Upper lobe of left lung (tissue), 6 donors: Measurements from ENCODE around the gene MICAL2. TPM values are rescaled to one million over a fixed set of nuclear protein-coding genes. Genes with fewer than 3 reads are reported as not detected.
A peak's percentile ranks its signal among the peaks of the same experiment; 100 is the strongest.

Experiments
- ATAC-seq, 2 donors: fragments of 200-7000 bp; cut with Tn5 transposase; one replicate each; pipeline ENCODE4 v1.9.1; 2022; ENCODE audit warnings: mild to moderate bottlenecking in 2 of 2, moderate library complexity in 2 of 2; ENCODE audit not compliant: low FRiP score in 2 of 2
- DNase-seq, 2 donors: peaks; one replicate each; pipeline ENCODE4 v3.0.0-alpha.2; 2019 to 2020
- H3K27ac ChIP-seq, 4 donors: fragments of 200-600 bp; sonication (generic); one replicate each; pipeline ENCODE4 v1.5.1; 2016 to 2019
- H3K27me3 ChIP-seq, 4 donors: fragments of 200-600 bp; sonication (generic); one replicate each; pipeline ENCODE4 v1.5.1; 2017 to 2019
- H3K36me3 ChIP-seq, 4 donors: fragments of 200-600 bp; sonication (generic); one replicate each; pipeline ENCODE4 v1.5.1; 2016 to 2019
- H3K4me1 ChIP-seq, 4 donors: fragments of 200-600 bp; sonication (generic); one replicate each; pipeline ENCODE4 v1.5.1; 2018 to 2019
- H3K4me3 ChIP-seq, 4 donors: fragments of 200-600 bp; sonication (generic); one replicate each; pipeline ENCODE4 v1.5.1; 2017 to 2019; ENCODE audit warnings: mild to moderate bottlenecking in 2 of 4, moderate library complexity in 1 of 4
- H3K9me3 ChIP-seq, 4 donors: fragments of 200-600 bp; sonication (generic); one replicate each; pipeline ENCODE4 v1.5.1; 2018 to 2019
- EP300 ChIP-seq, 4 donors: sonication (generic); formaldehyde crosslinking; IDR thresholded peaks; one replicate each; pipeline ENCODE4 v1.5.1; 2017; ENCODE audit warnings: antibody characterized with exemption in 4 of 4, control low read depth in 2 of 4
- POLR2A ChIP-seq, 4 donors: fragments of 450-650 bp; IDR thresholded peaks; one replicate each; pipeline ENCODE4 v1.5.1; 2016 to 2017; ENCODE audit warnings: antibody characterized with exemption in 4 of 4, mild to moderate bottlenecking in 2 of 4
- POLR2AphosphoS5 ChIP-seq, 2 donors: sonication (generic); formaldehyde crosslinking; IDR thresholded peaks; one replicate each; pipeline ENCODE4 v1.5.1; 2017; ENCODE audit warnings: antibody characterized with exemption in 2 of 2
- WGBS, 2 donors: methylation state at CpG; one replicate each; pipeline ENCODE4 v1.1.5; 2017 to 2018; 5-methylcytosine and 5-hydroxymethylcytosine counted together
- total RNA-seq, 6 donors: library from RNA; depleted of rRNA in 4 of 6; stranded (reverse); fragments of >200 nt in 4 of 6; gene quantifications; one replicate each; pipeline versions ENCODE4 v1.1.0 to v1.2.1, GENCODE V29; 2016 to 2021
- TF ChIP-seq, protein P1 (sequence below), 6 experiments: fragments of 450-650 bp in 4 of 6; fragments of 200-600 bp in 2 of 6; sonication (generic) in 2 of 6; IDR thresholded peaks; one replicate each; pipeline ENCODE4 v1.5.1; 2016 to 2019; ENCODE audit warnings: antibody characterized with exemption in 6 of 6
- donor health status: DM: no; HTN: no; CAD: no; lungs with moderate emphysema.
- donor health status: DM: no; HTN: yes; CAD: no; lungs with severe emphysema.

MICAL2 gene
- total RNA-seq, 6 donors from 2014 or later: 138 to 327 (median 175) TPM

GRCh38 chr11:12087075-12088004 is 23.1 kb upstream of the MICAL2 start:
- peak overlapping the region; percentile 80 to 88 (median 86) for H3K27ac ChIP-seq
- ATAC-seq: peak; percentile 28 to 57
- H3K9me3 ChIP-seq: no peaks in the 10 kb centered on the region
- no peaks in the 10 kb centered on the region for H3K36me3 ChIP-seq
- H3K27me3 ChIP-seq: no peaks in the 10 kb centered on the region
- 63 to 66% methylated on average over 7 of the region's 7 CpGs for WGBS, 2 donors
- H3K4me3 ChIP-seq: no peak overlapping the region
- H3K4me1 ChIP-seq: peaks cover 65 to 70% (median 67%) of the 10 kb centered on the region in 4 donors
- peak in 1 of 2 donors; percentile 78 for DNase-seq
- TF ChIP-seq, protein P1, sequence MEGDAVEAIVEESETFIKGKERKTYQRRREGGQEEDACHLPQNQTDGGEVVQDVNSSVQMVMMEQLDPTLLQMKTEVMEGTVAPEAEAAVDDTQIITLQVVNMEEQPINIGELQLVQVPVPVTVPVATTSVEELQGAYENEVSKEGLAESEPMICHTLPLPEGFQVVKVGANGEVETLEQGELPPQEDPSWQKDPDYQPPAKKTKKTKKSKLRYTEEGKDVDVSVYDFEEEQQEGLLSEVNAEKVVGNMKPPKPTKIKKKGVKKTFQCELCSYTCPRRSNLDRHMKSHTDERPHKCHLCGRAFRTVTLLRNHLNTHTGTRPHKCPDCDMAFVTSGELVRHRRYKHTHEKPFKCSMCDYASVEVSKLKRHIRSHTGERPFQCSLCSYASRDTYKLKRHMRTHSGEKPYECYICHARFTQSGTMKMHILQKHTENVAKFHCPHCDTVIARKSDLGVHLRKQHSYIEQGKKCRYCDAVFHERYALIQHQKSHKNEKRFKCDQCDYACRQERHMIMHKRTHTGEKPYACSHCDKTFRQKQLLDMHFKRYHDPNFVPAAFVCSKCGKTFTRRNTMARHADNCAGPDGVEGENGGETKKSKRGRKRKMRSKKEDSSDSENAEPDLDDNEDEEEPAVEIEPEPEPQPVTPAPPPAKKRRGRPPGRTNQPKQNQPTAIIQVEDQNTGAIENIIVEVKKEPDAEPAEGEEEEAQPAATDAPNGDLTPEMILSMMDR (IDR thresholded peaks at IDR 0.05): peak in 3 of 6 experiments; percentile 16 to 45 (median 44)
- TF ChIP-seq EP300 (IDR thresholded peaks at IDR 0.05) (no peak), POLR2AphosphoS5 (IDR thresholded peaks at IDR 0.05) (no peak), POLR2A (IDR thresholded peaks at IDR 0.05) (no peak)

DNA sequence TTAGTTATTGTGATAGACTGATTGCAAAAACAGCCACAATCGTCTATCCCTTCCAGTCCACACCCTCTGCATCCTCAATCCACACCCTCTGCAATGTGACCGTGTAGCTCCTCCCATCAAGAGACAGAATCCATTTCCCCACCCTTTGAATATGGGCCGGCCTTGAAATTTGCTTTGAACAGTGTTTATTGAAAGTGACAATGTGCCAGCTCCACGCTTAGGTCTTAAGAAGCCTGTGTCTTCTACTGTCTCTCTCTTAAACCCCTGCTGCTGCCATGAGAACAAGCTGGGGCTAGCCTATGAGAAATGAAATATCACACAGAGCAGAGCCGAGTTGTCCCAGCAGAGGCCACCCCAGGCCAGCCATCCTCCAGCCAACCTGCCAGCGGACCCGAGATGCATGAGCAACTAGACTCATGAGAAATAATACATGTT is 22.3 kb upstream of the MICAL2 start:
- 41 to 42% methylated on average over 7 of the region's 7 CpGs for WGBS, 2 donors
- DNase-seq (peak in 1 of 2 donors; percentile 44), ATAC-seq (peak in 1 of 2 donors; percentile 48)
- no peaks in the 10 kb centered on the region for H3K27me3 ChIP-seq
- no peak overlapping the region for H3K4me3 ChIP-seq
- peak overlapping the region; percentile 80 to 90 (median 86) for H3K27ac ChIP-seq
- no peaks in the 10 kb centered on the region for H3K9me3 ChIP-seq
- TF ChIP-seq POLR2A (IDR thresholded peaks at IDR 0.05) (no peak), POLR2AphosphoS5 (IDR thresholded peaks at IDR 0.05) (no peak), EP300 (IDR thresholded peaks at IDR 0.05) (no peak)
- TF ChIP-seq, protein P1 (IDR thresholded peaks at IDR 0.05): peak in 1 of 6 experiments; percentile 20
- H3K4me1 ChIP-seq: peaks cover 65 to 72% (median 67%) of the 10 kb centered on the region in 4 donors
- H3K36me3 ChIP-seq: no peaks in the 10 kb centered on the region

- Histone ChIP-seq H3K4me1 (peaks cover 65 to 72% (median 67%) of the 10 kb centered on the region in 4 donors), H3K27ac (peak overlapping the region in 3 of 4 donors; percentile 85 to 90 (median 88)), H3K36me3 (no peaks in the 10 kb centered on the region), H3K4me3 (no peak overlapping the region), H3K27me3 (no peaks in the 10 kb centered on the region), H3K9me3 (no peaks in the 10 kb centered on the region)
- DNase-seq (no peak), ATAC-seq (no peak)
- WGBS, 2 donors: 88 to 97% methylated on average over 8 to 9 of the region's 9 CpGs
- TF ChIP-seq, protein P1 (IDR thresholded peaks at IDR 0.05): no peak
- TF ChIP-seq POLR2AphosphoS5 (IDR thresholded peaks at IDR 0.05) (no peak), POLR2A (IDR thresholded peaks at IDR 0.05) (no peak), EP300 (IDR thresholded peaks at IDR 0.05) (no peak)
Observed at GRCh38 chr11:12088531-12088930, 21.9 kb upstream of the MICAL2 start.

DNA sequence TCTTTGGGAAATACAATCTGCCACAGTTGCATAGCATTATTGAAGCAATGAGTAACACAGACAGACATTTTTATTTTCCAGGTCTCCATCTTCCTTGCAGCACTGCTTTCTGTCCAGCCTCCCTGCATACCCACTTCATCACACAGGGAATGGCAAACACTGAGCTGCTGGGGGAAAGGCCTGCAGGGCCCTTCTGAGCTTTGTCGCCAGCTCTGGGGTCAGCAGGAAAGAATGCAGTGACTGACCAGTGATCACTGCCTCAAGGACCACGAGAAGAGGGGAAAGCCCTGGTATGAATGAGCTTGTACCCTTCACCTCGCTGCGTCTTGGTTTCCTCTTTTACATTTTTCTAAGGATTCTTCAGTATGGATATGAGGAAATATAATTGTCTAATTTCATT is 21.3 kb upstream of the MICAL2 start:
- DNase-seq: no peak
- H3K36me3 ChIP-seq: no peaks in the 10 kb centered on the region
- peak overlapping the region; percentile 87 to 90 (median 89) for H3K27ac ChIP-seq
- H3K4me3 ChIP-seq: no peak overlapping the region
- ATAC-seq: no peak
- H3K9me3 ChIP-seq: no peaks in the 10 kb centered on the region
- H3K27me3 ChIP-seq: no peaks in the 10 kb centered on the region
- WGBS, 2 donors: 82 to 89% methylated on average over 4 of the region's 4 CpGs
- peaks cover 65 to 72% (median 67%) of the 10 kb centered on the region in 4 donors for H3K4me1 ChIP-seq
- TF ChIP-seq, protein P1 (IDR thresholded peaks at IDR 0.05): no peak
- TF ChIP-seq POLR2AphosphoS5 (IDR thresholded peaks at IDR 0.05) (no peak), EP300 (IDR thresholded peaks at IDR 0.05) (no peak), POLR2A (IDR thresholded peaks at IDR 0.05) (no peak)
